HG03135 (cell line): ENCODE measurements around the gene LMX1A.

Experiments used
- ATAC-seq: cut with Tn5 transposase; IDR thresholded peaks from one replicate; pipeline ENCODE4 v1.9.1; 2021; ENCODE audit warnings: mild to moderate bottlenecking, moderate library complexity; ENCODE audit not compliant: unreplicated experiment

The LMX1A gene

GRCh38 chr1:165225650-165226049, 130.9 kb downstream of the LMX1A start:
- no peak for ATAC-seq

DNA sequence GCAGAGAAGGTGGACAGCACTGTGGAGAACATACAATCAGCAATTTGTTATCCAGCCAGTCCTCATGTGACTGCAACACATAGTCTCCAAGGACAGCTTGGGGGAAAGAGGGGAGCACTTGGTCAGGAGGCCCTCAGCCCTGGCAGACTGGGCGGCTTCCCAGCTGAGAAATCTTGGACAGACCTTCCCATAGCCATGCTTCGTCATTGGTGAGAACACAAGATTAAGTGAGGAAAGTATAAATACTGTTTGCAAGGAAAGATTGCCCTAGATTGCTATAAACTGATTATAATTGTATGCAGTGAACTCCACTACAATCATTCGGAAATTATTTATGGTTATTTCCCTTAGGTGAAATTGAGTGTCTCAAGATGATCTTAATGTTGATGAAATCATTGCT, 131.5 kb downstream of the LMX1A start:
- no peak for ATAC-seq

DNA sequence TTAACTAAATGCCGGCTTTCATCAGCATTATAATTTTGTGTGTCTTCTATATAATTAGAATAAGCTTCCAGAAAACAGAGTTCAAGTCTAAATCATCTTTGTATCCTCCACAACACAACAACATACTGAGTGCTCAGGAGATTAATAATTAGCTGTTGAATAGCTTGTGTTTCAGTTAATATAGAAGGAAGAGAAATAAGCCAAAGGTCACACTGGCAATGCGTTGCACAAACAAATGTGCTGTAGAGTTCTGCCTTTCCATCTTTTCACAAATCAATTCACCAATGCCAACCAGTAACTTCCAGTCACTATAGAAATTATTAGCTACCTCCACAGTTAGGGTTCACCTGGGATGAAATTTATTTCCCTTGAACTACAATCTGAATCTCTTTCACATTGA, 132.0 kb downstream of the LMX1A start:
- no peak for ATAC-seq

- ATAC-seq, result no peak
Measured at GRCh38 chr1:165222580-165222979, 133.9 kb downstream of the LMX1A start.

DNA sequence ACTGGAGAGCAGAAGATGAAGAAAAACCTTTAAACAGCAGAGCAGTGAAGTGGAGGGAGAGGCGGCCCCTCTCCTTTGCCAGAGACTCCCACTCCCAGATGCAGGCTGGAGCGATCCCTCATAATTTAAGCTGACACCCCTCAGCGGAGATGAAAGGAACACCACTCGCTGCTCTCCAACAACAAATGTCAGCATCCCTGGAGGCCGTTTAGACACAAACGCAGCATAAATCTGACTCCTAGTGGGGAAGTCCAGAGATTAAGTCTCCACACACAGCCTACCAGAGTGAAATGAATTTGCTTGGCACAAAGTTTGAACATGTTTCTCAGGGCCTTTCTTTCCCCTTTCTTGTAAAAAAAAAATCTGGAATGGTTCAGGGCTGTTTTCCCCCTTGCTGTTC, 137.8 kb downstream of the LMX1A start:
- ATAC-seq, result no peak

- no peak for ATAC-seq
Measured at GRCh38 chr1:165217958-165218357, 138.6 kb downstream of the LMX1A start.

- no peak for ATAC-seq
Measured at GRCh38 chr1:165216254-165216653, 140.3 kb downstream of the LMX1A start.

DNA sequence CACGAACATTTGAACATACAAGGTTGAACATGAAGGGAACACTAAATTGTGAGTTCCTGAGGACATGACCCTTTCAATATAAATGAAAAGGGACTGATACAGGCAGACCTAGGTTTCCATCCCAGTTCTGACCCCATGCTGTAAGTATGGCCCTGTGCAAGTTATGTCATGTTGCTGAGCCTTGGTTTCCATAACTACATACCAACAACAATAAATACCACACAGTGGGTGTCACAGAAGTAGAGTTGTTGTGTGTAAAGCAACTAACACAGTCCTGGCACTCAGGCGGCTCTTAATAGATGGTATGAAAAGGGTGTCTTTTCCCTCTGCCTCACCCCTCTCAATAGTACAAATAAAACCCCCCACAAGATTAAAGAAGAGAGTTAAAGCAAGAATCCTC, 140.8 kb downstream of the LMX1A start:
- no peak for ATAC-seq

GRCh38 chr1:165212229-165212628, 144.3 kb downstream of the LMX1A start:
- ATAC-seq, result no peak

GRCh38 chr1:165207853-165208515, 148.5 kb downstream of the LMX1A start:
- ATAC-seq, result no peak

GRCh38 chr1:165205145-165205544, 151.4 kb downstream of the LMX1A start:
- ATAC-seq, result no peak

- no peak for ATAC-seq
Measured at GRCh38 chr1:165204548-165204947, 152.0 kb downstream of the LMX1A start.

GRCh38 chr1:165191087-165191486, 165.4 kb downstream of the LMX1A start:
- no peak for ATAC-seq

DNA sequence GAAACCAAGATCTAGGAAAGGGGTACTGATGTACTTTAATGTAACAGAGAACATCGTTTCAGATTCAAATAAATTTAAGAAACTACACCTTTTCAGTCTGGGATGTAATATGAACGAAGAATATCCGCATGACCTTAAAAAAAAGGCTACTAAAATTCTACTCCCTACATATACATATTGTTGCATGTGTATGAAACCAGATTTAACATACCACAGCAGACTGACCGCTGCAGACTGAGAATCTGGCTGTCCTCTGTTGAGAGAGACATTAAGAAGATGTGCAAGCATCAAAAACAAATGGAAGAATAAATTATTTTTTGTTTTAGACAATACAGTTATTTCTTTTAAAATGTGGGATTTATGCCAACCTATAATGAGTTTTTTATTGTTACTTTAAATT, 166.6 kb downstream of the LMX1A start:
- no peak for ATAC-seq

DNA sequence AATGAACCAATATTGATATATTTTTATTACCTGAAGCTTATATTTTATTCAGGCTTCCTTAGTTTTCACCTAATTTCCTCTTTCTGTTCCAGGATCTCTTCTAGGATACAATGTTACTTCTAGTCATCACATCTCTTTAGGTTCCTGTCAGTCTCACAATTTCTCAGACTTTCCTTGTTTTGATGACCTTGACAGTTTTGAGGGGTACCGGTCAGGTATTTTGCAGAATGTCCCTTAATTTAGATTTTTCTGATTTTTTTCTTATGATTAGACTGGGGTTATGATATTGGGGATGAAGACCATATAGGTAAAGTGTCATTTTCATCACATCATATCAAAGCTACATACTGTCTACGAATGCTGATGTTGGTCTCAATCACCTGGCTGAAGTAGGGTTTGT, 167.5 kb downstream of the LMX1A start:
- ATAC-seq, result no peak

DNA sequence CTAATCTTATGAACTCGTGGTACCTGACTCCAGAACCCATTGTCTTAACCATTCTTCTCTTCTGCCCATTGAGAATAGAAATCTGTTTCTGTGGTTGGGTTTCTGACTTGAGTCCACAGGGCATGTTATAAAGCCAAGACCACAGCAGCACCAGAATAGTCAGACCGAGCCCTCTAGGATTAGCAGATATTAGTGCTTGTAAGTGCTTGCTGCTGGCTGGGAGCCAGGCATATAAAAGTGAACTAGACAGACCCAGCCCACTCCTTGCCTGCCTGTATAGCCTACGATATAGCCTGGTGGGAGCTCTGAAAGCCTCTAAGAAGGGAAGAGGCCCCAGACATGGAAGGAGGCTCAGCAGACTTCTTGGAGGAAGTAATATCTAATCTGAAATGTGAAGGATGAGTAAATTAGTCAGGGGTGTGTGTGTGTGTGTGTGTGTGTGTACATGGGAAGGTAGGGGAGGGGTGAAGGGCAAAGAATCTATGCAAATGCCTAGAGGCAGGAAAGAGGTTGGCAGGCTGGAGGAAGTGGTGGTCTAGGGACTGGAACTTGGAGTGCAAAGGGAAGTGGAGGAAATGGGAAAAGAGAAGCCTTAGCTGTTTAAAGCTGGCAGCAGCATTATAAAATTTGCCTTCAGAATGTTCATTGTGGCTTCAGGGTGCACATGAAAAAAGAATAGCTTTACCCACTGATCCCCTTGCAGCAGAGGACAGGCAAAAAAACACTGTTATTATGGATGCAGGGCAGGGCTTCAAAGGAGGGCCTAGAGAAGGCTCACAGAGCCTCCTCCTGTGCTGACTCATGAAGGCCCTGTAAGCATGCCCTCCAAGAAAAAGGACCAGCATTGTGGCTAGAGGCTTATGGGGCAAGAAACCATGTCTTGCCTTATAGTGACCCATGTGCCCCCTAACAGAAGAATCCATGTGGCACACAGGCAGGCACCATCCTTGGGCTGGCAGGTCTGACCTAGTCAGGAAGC, 169.2 kb downstream of the LMX1A start:
- no peak for ATAC-seq

GRCh38 chr1:165185161-165185889, 171.2 kb downstream of the LMX1A start:
- ATAC-seq, result no peak

- no peak for ATAC-seq
Measured at GRCh38 chr1:165182975-165183374, 173.5 kb downstream of the LMX1A start.

DNA sequence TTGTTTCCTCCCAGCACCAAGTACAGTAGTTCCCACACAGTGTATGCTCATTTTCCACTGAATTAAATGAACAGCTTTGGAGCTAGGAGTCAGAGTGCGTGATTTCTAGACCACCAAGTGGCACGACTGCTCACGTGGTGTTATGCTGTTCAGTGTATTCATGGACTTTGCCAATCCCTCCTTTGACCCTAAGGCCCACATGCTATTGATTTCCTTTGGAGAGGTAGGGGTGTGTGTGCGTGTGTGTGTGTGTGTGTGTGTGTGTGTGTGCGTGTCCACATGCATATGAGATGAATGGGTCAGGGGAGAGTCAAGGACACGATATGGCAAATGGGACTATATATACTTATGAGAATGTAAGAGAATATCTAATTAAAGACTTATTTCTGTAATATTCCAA, 177.2 kb downstream of the LMX1A start:
- ATAC-seq, result no peak

GRCh38 chr1:165174491-165174890, 182.0 kb downstream of the LMX1A start:
- ATAC-seq, result no peak

DNA sequence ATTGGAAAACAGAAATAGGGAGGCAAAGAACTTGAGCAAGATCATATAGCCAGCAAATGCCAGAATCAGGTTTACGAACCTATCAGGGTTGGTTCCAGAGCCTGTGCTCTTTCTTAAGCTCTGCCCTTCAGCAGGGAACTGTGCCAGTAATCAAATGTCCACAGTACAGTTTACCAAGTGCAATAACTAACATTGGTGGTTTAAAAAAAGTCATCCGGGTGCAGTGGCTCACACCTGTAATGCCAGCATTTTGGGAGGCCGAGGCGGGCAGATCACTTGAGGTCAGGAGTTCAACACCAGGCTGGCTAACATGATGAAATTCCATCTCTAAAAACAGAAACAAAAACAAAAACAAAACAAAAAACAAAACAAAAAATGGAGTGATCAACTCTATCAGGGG, 182.7 kb downstream of the LMX1A start:
- no peak for ATAC-seq

DNA sequence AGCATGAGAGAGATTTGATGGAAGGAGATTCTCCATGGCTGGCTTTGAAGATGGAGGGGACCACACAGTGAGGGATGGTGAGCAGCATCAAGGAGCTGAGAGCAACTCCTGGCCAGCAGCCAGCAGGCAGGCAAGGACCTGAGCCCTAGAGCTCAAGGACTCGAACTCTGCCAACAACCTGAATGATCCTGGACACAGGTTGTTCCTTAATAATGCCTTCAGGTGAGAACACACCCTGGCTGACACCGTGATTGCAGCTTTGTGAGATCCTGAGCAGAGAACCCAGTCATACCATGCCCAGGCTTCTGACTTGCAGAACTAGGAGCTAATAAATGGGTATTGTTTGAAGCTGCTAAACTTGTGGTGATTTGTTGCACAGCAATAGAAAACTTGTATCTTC, 183.1 kb downstream of the LMX1A start:
- ATAC-seq, result no peak
